Measurements from ENCODE around the gene DBR1. TPM values are rescaled to one million over a fixed set of nuclear protein-coding genes. Genes with fewer than 3 reads are reported as not detected.
"Not testable (repeated sequence)": the region's sequence is repeated elsewhere in the genome, so short reads cannot be mapped to it uniquely, and the experiment has no call there.

DBR1 gene
- total RNA-seq, 6 donors from 2014 or later, result 3.7 to 20.6 (median 14.4) TPM

- H3K27ac ChIP-seq, result no peak overlapping the region
- DNase-seq, result no peak
- H3K9me3 ChIP-seq, result no peaks in the 10 kb centered on the region
- H3K4me1 ChIP-seq, result no peaks in the 10 kb centered on the region
- H3K36me3 ChIP-seq, result peaks cover 10 to 95% (median 59%) of the 10 kb centered on the region in 4 donors
- ATAC-seq (ENCODE audit: low FRiP score in 2 of 2), result no peak
- no peak overlapping the region for H3K4me3 ChIP-seq
- H3K27me3 ChIP-seq, result no peaks in the 10 kb centered on the region
- 95 to 98% methylated on average over 2 of the region's 2 CpGs for WGBS, 2 donors
- TF ChIP-seq, protein P1, sequence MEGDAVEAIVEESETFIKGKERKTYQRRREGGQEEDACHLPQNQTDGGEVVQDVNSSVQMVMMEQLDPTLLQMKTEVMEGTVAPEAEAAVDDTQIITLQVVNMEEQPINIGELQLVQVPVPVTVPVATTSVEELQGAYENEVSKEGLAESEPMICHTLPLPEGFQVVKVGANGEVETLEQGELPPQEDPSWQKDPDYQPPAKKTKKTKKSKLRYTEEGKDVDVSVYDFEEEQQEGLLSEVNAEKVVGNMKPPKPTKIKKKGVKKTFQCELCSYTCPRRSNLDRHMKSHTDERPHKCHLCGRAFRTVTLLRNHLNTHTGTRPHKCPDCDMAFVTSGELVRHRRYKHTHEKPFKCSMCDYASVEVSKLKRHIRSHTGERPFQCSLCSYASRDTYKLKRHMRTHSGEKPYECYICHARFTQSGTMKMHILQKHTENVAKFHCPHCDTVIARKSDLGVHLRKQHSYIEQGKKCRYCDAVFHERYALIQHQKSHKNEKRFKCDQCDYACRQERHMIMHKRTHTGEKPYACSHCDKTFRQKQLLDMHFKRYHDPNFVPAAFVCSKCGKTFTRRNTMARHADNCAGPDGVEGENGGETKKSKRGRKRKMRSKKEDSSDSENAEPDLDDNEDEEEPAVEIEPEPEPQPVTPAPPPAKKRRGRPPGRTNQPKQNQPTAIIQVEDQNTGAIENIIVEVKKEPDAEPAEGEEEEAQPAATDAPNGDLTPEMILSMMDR (IDR thresholded peaks at IDR 0.05), result no peak
These were observed 9.7 kb downstream of the DBR1 start for GRCh38 chr3:138165061-138165460.

DNA sequence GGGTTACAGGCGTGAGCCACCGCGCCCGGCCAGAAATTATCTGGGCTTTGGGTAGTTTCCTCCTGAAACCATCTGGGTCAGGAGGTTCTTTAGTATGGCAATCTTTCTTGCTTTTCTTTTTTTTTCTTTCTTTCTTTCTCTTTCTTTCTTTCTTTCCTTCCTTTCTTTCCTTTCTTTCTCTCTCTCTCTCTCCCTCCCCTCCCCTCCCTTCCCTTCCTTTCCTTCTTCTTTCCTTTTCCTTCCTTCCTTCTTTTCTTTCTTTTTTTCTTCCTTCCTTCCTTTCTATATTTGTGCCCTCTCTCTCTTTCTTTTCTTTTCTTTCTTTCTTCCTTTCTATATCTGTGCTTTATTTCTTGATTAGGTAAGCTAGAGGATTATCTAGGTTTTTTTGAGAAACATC, 17.0 kb downstream of the DBR1 start:
- Histone ChIP-seq H3K4me1 (no peaks in the 10 kb centered on the region), H3K4me3 (no peak overlapping the region), H3K36me3 (peaks cover 6 to 25% (median 17%) of the 10 kb centered on the region in 4 donors), H3K27ac (no peak overlapping the region), H3K9me3 (no peaks in the 10 kb centered on the region), H3K27me3 (no peaks in the 10 kb centered on the region)
- ATAC-seq (ENCODE audit: low FRiP score in 2 of 2) (no peak), DNase-seq (no peak)
- TF ChIP-seq POLR2A (IDR thresholded peaks at IDR 0.05) (no peak), POLR2AphosphoS5 (IDR thresholded peaks at IDR 0.05) (no peak), EP300 (IDR thresholded peaks at IDR 0.05) (no peak)
- TF ChIP-seq, protein P1 (IDR thresholded peaks at IDR 0.05), result no peak
- 98% methylated on average over 4 of the region's 4 CpGs for WGBS, 2 donors

GRCh38 chr3:138154534-138154933, 20.2 kb downstream of the DBR1 start:
- H3K4me1 ChIP-seq, result no peaks in the 10 kb centered on the region
- no peak for ATAC-seq (ENCODE audit: low FRiP score in 2 of 2)
- no peaks in the 10 kb centered on the region for H3K36me3 ChIP-seq
- no peak for TF ChIP-seq POLR2A (IDR thresholded peaks at IDR 0.05)
- no peak for TF ChIP-seq EP300 (IDR thresholded peaks at IDR 0.05)
- no peak for TF ChIP-seq POLR2AphosphoS5 (IDR thresholded peaks at IDR 0.05)
- TF ChIP-seq, protein P1 (IDR thresholded peaks at IDR 0.05), result no peak
- H3K27me3 ChIP-seq, result no peaks in the 10 kb centered on the region
- H3K9me3 ChIP-seq, result no peaks in the 10 kb centered on the region
- no peak overlapping the region for H3K4me3 ChIP-seq
- DNase-seq, result no peak
- no peak overlapping the region for H3K27ac ChIP-seq

GRCh38 chr3:138148503-138148902, 26.2 kb downstream of the DBR1 start:
- Histone ChIP-seq H3K9me3 (no peaks in the 10 kb centered on the region), H3K27me3 (no peaks in the 10 kb centered on the region), H3K36me3 (no peaks in the 10 kb centered on the region), H3K4me3 (no peak overlapping the region), H3K27ac (no peak overlapping the region), H3K4me1 (no peaks in the 10 kb centered on the region)
- DNase-seq, result no peak
- TF ChIP-seq POLR2A (IDR thresholded peaks at IDR 0.05) (no peak), EP300 (IDR thresholded peaks at IDR 0.05) (no peak), POLR2AphosphoS5 (IDR thresholded peaks at IDR 0.05) (no peak)
- TF ChIP-seq, protein P1 (IDR thresholded peaks at IDR 0.05), result no peak
- WGBS, 2 donors, result 75 to 76% methylated on average over 4 of the region's 4 CpGs
- no peak for ATAC-seq (ENCODE audit: low FRiP score in 2 of 2)

GRCh38 chr3:138142181-138142580, 32.5 kb downstream of the DBR1 start:
- not testable (repeated sequence) for ATAC-seq (ENCODE audit: low FRiP score in 2 of 2); DNase-seq; H3K27ac ChIP-seq; H3K36me3 ChIP-seq; H3K27me3 ChIP-seq; H3K4me3 ChIP-seq; H3K9me3 ChIP-seq; H3K4me1 ChIP-seq
- WGBS, 2 donors, result 84 to 95% methylated on average over 3 of the region's 3 CpGs

Data from upper lobe of left lung (tissue), 6 donors.